Measurements from ENCODE around the gene LRRC10B.

- TF ChIP-seq, protein P1, sequence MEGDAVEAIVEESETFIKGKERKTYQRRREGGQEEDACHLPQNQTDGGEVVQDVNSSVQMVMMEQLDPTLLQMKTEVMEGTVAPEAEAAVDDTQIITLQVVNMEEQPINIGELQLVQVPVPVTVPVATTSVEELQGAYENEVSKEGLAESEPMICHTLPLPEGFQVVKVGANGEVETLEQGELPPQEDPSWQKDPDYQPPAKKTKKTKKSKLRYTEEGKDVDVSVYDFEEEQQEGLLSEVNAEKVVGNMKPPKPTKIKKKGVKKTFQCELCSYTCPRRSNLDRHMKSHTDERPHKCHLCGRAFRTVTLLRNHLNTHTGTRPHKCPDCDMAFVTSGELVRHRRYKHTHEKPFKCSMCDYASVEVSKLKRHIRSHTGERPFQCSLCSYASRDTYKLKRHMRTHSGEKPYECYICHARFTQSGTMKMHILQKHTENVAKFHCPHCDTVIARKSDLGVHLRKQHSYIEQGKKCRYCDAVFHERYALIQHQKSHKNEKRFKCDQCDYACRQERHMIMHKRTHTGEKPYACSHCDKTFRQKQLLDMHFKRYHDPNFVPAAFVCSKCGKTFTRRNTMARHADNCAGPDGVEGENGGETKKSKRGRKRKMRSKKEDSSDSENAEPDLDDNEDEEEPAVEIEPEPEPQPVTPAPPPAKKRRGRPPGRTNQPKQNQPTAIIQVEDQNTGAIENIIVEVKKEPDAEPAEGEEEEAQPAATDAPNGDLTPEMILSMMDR (IDR thresholded peaks at IDR 0.05): no peak
- TF ChIP-seq POLR2A (IDR thresholded peaks at IDR 0.05) (no peak), POLR2AphosphoS5 (IDR thresholded peaks at IDR 0.05) (no peak)
These were observed 41.4 kb downstream of the LRRC10B start for GRCh38 chr11:61549662-61550568.

Data from breast epithelium (tissue), 3 donors.